Activated T-helper 9 cell treated with anti-CD3 and anti-CD28 coated beads, Interleukin-2, amount 50 U/mL, for 16 hours (primary cell): ENCODE results near the gene RAB3GAP2.
"Not testable (repeated sequence)": the region's sequence is repeated elsewhere in the genome, so short reads cannot be mapped to it uniquely, and the experiment has no call there.

Experiments
- DNase-seq: peaks from one replicate; pipeline ENCODE4 v3.0.0-alpha.2; 2020; ENCODE audit warnings: low read depth

The RAB3GAP2 gene

DNA sequence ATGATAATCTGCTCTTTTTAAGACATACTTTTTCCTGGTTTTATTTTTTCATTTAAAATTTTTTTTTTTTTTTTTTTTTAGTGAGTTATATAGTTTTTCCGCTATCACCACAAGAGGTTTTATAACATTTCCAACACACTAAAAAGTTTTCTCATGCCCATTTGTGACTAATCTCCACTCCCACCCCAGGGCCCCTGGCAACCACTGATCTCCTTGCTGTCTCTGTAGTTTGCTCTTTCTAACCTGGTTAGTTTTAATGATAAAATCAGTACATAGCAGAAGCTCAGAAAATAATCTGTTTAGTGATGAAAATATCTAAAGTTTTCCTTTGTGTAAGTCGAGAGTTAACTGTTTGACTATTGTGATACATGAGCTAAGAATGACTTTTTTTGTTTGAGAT lies 136.5 kb downstream of the RAB3GAP2 start:
- no peak for DNase-seq

DNA sequence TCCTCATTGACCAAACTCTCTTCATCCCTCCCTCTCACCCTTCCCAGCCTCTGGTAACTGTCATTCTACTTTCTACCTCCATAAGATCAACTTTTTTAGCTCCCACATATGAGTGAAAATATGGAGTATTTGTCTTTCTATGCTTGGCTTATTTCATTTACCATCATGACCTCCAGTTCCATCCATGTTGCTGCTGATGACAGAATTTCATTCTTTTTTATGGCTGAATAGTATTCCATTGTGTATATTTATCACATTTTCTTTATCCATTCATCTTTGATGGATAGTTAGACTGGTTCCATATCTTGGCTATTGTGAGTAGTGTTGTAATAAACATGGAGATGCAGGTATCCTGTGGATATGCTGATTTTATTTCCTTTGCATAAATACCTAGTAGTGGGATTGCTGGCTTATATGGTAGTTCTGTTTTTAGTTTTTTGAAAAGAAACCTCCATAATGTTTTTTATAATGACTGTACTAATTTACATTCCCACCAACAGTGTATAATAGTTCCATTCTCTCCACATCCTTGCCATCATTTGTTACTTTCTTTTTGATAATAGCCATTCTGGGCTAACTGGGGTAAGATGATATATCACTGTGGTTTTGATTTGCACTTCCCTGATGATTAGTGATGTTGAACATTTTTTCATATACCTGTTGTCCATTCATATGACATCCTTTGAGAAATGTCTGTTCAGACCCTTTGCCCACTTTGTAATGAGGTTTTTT lies 142.6 kb downstream of the RAB3GAP2 start:
- no peak for DNase-seq

DNA sequence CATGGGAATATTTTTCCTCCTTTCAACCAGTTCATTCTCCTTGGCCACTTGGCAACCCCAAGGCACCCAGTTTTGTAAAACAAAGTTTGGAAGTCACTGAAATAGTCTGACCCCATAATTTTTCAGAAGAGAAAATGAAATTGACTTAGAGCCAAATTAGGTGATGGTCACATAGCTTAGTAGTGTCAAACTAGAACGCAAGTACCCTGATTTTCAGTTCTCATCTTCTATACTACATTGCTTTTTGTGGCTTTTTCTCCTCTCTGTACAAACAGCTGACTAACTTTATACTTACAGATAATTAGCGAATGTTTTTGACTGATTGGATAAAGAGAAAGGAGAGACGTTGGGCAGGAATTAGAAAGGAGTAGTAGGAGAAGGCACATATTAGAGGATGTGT lies 145.2 kb downstream of the RAB3GAP2 start:
- DNase-seq = no peak

DNA sequence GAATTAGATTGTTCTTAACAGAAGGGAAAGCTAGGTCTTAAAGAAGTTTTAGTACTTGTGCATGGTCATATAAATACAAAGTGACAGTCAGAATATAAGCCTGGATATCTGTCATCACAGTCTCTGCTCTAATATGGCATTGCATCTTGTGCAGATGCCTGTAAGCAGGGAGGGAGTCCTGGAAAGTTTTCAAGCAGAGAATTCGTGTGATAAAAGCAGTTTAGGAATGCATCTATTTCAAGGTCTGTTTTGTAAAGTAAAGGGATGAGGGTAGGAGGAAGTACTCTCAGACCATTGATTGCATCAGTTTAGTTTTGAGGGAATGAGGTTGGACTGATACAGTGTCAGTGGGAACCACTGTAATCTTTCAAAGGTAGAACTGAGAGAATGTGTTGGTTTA lies 147.7 kb downstream of the RAB3GAP2 start:
- DNase-seq = no peak

DNA sequence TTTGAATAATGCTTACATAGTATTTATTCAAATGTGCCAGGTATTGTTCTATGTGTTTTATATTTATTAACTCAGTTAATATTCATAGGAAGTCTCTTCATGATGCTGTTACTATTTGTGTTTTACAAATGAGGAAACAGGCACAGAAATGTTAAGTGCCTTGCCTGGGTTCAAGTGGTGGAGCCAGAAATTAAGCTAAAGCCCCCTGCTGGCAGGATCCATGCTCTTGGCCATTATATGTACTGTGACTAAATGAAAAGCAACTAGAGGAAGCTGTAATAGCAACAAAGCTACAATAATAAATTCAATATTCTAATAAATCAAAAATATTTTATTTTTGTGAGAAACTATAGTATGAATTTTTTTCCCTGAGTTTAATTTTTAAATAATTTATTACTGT lies 148.4 kb downstream of the RAB3GAP2 start:
- no peak for DNase-seq

DNA sequence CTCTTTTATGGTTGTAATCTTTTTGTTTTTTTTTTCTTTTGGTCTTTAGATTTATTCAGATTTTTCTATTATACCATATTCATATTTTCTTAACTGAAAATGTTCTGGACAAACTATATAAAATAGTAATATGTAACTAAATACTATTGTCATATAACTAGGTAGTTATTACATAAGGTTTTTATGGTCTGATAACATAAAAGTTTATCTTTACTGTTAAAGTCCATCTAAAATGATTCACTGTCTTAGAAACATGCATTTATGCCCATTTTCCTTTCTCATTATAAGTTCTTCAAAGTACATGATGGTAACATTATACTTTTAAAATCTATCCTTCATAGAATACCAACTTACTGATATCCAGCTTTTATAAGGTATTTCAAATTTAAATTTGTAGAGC lies 149.2 kb downstream of the RAB3GAP2 start:
- no peak for DNase-seq

DNA sequence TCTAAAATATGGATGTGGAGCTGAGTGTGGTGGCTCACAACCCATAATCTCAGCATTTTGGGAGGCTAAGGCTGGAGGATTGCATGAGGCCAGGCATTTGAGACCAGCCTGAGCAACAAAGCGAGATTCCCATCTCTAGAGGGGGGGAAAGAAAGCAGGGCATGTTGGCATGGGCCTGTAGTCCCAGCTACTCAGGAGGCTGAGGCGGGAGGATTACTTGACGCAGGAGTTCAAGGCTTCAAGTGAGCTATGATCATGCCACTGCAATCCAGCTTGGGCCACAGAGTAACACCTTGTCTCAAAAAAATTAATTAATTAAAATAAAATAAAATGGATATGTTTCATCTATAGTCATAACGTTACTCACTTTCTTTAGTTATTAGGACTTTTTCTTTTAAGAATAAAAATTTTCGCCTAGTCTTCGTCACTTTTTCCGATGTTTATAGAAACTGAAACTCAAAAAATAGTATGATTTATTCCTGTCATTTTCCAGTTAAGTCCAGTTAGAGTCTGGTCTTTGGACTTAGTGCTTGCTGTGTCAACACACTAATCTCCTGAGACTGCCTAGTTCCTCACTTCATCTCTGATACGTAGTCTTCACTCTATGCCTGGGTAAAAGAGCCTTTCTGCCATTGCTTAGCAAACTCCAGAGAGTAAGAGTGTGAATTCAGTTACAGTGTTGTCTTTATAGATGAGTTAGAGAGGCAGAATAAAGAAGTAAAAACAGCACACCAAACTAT lies 150.3 kb downstream of the RAB3GAP2 start:
- DNase-seq = no peak

DNA sequence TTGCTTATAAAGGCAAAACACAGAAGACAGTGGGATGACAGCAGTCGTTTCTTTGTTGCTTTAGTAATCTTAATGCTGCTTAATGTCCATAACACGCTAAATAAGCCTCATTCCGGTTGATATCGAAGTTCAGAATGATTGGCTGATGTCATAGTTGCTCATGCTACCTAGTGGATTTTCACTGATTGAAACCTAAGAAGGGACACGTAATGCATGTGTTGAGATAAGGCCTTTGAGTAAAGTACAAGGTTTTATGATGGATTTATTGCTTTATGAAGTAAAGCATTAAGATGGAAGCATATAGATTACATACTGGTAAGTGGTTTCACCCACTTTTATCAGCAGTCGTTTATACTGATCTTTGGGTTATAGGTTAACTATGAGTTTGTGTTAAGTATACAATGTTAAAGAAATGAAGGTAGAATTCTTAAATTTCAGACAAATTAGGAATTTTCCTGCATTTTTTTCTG lies 153.2 kb downstream of the RAB3GAP2 start:
- DNase-seq = no peak

DNA sequence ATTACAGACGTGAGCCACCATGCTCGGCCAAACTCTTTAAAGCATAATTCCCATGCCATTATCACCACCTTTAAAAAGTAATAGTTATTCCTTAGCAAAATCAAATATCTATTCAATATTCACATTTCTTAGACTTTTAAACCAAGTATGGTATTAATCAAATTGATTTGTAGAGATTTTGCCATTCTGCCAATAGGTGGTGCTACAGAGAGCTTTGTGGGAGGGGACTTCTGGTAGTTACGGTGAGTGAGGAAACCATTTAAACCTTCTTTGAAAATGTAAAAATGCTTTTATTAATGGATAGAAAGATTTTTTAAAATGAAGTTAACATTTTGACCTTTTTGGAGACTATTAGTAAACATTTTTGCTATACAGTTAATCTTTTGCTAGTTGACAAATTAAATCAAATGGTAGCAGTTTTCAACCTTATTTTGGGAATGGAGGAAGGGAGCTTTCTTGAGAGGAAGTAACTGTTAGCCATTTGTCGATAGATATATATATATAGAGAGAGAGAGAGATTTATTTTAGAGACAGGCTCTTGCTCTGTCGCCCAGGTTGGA lies 159.0 kb downstream of the RAB3GAP2 start:
- no peak for DNase-seq

DNA sequence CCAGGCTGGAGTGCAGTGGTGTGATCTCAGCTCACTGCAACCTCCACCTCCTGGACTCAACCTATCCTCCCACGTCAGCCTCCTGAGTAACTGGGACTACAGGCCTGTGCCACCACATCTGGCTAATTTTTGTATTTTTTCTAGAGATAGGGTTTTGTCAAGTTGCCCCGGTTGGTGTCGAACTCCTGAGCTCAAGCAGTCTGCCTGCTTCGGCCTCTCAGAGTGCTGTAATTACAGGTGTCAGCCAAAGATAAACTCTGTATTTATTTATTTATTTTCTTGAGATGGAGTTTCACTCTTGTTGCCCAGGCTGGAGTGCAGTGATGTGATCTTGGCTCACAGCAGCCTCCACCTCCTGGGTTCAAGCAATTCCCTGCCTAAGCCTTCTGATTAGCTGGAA lies 159.7 kb downstream of the RAB3GAP2 start:
- not testable (repeated sequence) for DNase-seq

DNA sequence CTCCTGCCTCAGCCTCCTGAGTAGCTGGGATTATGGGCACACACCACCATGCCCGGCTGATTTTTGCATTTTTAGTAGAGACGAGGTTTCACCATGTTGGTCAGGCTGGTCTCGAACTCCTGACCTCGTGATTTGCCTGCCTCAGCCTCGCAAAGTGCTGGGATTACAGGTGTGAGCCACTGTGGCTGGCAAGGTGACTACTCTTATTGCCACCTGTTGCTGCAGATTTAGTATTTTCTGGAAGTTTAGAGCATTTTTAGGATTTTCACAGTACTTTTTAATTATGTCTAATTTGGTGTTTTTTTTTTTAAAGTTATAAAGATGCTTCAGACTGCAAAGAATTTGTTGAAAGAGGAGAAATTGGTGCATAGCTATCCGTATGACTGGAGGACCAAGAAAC lies 161.8 kb downstream of the RAB3GAP2 start:
- not testable (repeated sequence) for DNase-seq

DNA sequence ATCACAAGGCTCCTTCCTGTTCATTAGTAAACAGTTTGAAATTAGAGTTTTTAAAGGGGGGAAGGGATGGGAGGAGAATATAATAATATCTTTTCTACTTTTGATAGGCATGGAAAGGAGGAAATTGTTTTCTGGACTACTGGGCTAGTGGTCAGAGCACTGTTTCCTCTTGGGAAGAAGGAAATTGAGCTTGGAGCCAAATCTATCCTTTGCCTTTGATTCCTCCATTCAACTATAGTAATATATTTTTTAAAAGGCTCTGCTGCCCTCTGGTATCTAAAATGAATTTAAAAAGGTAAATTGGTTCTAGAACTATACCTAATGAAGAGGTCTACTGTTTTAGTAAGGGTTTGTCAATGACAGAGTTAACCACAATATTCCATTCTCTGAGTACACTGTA lies 172.4 kb downstream of the RAB3GAP2 start:
- no peak for DNase-seq
